Glutamatergic neuron (in vitro differentiated cells): ENCODE data around the gene AFAP1. TPM values are rescaled to one million over a fixed set of nuclear protein-coding genes. Genes with fewer than 3 reads are reported as not detected.

Source experiments
- DNase-seq: peaks from one replicate; pipeline ENCODE4 v3.0.0; 2022
- H3K27ac Mint-ChIP-seq: one replicate; pipeline ENCODE4 v1.8.0; 2020; ENCODE audit warnings: mild to moderate bottlenecking, mixed read lengths, inconsistent platforms; ENCODE audit not compliant: unreplicated experiment
- H3K27me3 Mint-ChIP-seq: one replicate; pipeline ENCODE4 v1.8.0; 2020; ENCODE audit warnings: mild to moderate bottlenecking, moderate library complexity, mixed read lengths, inconsistent platforms; ENCODE audit not compliant: unreplicated experiment
- H3K36me3 Mint-ChIP-seq: one replicate; pipeline ENCODE4 v1.8.0; 2020; ENCODE audit warnings: mild to moderate bottlenecking, mixed read lengths, inconsistent platforms; ENCODE audit not compliant: unreplicated experiment
- H3K4me1 Mint-ChIP-seq: one replicate; pipeline ENCODE4 v1.8.0; 2020; ENCODE audit warnings: mild to moderate bottlenecking, low read depth, mixed read lengths, inconsistent platforms; ENCODE audit not compliant: unreplicated experiment
- H3K4me3 Mint-ChIP-seq: one replicate; pipeline ENCODE4 v1.8.0; 2020; ENCODE audit warnings: mild to moderate bottlenecking, mixed read lengths, inconsistent platforms; ENCODE audit not compliant: unreplicated experiment
- H3K9me3 Mint-ChIP-seq: one replicate; pipeline ENCODE4 v1.8.0; 2020; ENCODE audit warnings: mild to moderate bottlenecking, moderate library complexity, mixed read lengths, inconsistent platforms; ENCODE audit not compliant: unreplicated experiment
- CTCF ChIP-seq: fragments of 200-600 bp; sonication (generic); IDR thresholded peaks from one replicate; pipeline ENCODE4 v1.5.0; 2021; ENCODE audit not compliant: partially characterized antibody, unreplicated experiment
- total RNA-seq: library from RNA; stranded (reverse); fragmentation: NEBNext Ultra II Directional; extraction: Animal tissue kit (Norgen Biotek cat#: 25700); gene quantifications from one replicate; pipeline ENCODE4 v1.2.1, GENCODE V29; 2021; ENCODE audit not compliant: unreplicated experiment

AFAP1 gene
- total RNA-seq, 1 donor from 2014 or later: 528 TPM

- Mint-ChIP-seq H3K9me3 (peaks cover 82% of the 10 kb centered on the region), H3K36me3 (peaks cover 13% of the 10 kb centered on the region), H3K27me3 (peaks cover 68% of the 10 kb centered on the region), H3K4me1 (peaks cover 57% of the 10 kb centered on the region), H3K27ac (peak overlapping the region; percentile 93), H3K4me3 (peak overlapping the region; percentile 74)
- TF ChIP-seq CTCF: no peak
- no peak for DNase-seq
These were observed 169.2 kb downstream of the AFAP1 start for GRCh38 chr4:7770224-7771050.

- Mint-ChIP-seq H3K36me3 (peaks cover 13% of the 10 kb centered on the region), H3K4me3 (peak overlapping the region; percentile 74), H3K4me1 (peaks cover 54% of the 10 kb centered on the region), H3K9me3 (peaks cover 83% of the 10 kb centered on the region), H3K27ac (peak overlapping the region; percentile 93), H3K27me3 (peaks cover 68% of the 10 kb centered on the region)
- no peak for TF ChIP-seq CTCF
- DNase-seq: no peak
These were observed 170.1 kb downstream of the AFAP1 start for GRCh38 chr4:7769396-7770223.

GRCh38 chr4:7768736-7769135 lies 170.9 kb downstream of the AFAP1 start:
- no peak for DNase-seq
- Mint-ChIP-seq H3K36me3 (peaks cover 13% of the 10 kb centered on the region), H3K27me3 (peaks cover 69% of the 10 kb centered on the region), H3K9me3 (peaks cover 84% of the 10 kb centered on the region), H3K4me3 (peak overlapping the region; percentile 59), H3K4me1 (peaks cover 53% of the 10 kb centered on the region), H3K27ac (peak overlapping the region; percentile 93)
- TF ChIP-seq CTCF: no peak

GRCh38 chr4:7767966-7768365 lies 171.7 kb downstream of the AFAP1 start:
- TF ChIP-seq CTCF: no peak
- no peak overlapping the region for H3K4me3 Mint-ChIP-seq
- peaks cover 72% of the 10 kb centered on the region for H3K27me3 Mint-ChIP-seq
- peaks cover 13% of the 10 kb centered on the region for H3K36me3 Mint-ChIP-seq
- no peak for DNase-seq
- H3K4me1 Mint-ChIP-seq: peaks cover 51% of the 10 kb centered on the region
- peaks cover 81% of the 10 kb centered on the region for H3K9me3 Mint-ChIP-seq
- peak overlapping the region; percentile 93 for H3K27ac Mint-ChIP-seq
